Measurements from ENCODE around the gene AKT3. TPM values are rescaled to one million over a fixed set of nuclear protein-coding genes. Genes with fewer than 3 reads are reported as not detected.

Gene AKT3
- total and polyA plus RNA-seq, 2 of the 8 experiments (the other 6 are each of a cell fraction or from before 2014, with no cell fraction given), result 6.0 to 36.4 TPM

GRCh38 chr1:243488459-243489157, 361.4 kb downstream of the AKT3 start:
- no peaks in the 10 kb centered on the region for H3K23me2 ChIP-seq (ENCODE audit: low read depth, low read length)
- peak overlapping the region; percentile 67 for H2BK20ac ChIP-seq (ENCODE audit: low read length)
- H4K5ac ChIP-seq (ENCODE audit: insufficient read length, low read depth, low read length), result peak overlapping the region; percentile 1
- H3K9me3 ChIP-seq (ENCODE audit: insufficient read depth in 2 of 2, low read depth in 1 of 2, low read length in 1 of 2), result no peaks in the 10 kb centered on the region; a peak in 1 of 4 replicates
- H2BK15ac ChIP-seq (ENCODE audit: low read length), result peak overlapping the region; percentile 81; the same call in 1 of the 2 replicates
- no peak overlapping the region; a peak in 1 of 7 replicates for H3K9ac ChIP-seq (replicated peaks in 1 of 4; ENCODE audit: extremely low read depth in 1 of 4, low read depth in 3 of 4, low read length in 3 of 4)
- H2BK5ac ChIP-seq (ENCODE audit: low read depth, low read length), result peak overlapping the region; percentile 97; the same call in 1 of the 2 replicates
- no peak overlapping the region for H3K23ac ChIP-seq (ENCODE audit: insufficient read length)
- peak overlapping the region; percentile 80 for H3K4ac ChIP-seq (replicated peaks; ENCODE audit: insufficient read length, low read depth, low read length)
- H4K91ac ChIP-seq (replicated peaks; ENCODE audit: insufficient read length, low read length), result peak overlapping the region; percentile 66
- H2BK120ac ChIP-seq (replicated peaks; ENCODE audit: low read depth, low read length), result peak overlapping the region; percentile 47
- H3K79me2 ChIP-seq (ENCODE audit: control insufficient read depth in 1 of 2, insufficient read depth in 2 of 2, low read length in 2 of 2), result no peaks in the 10 kb centered on the region
- H4K20me1 ChIP-seq (replicated peaks in 1 of 2; ENCODE audit: control insufficient read depth in 1 of 2, insufficient read depth in 2 of 2, low read length in 2 of 2), result no peaks in the 10 kb centered on the region
- no peak overlapping the region for H3K27ac ChIP-seq (ENCODE audit: low read depth, low read length)
- no peak overlapping the region for H3K56ac ChIP-seq (replicated peaks; ENCODE audit: insufficient read length, low read depth, low read length)
- ChIA-PET CTCF (ENCODE audit: partially characterized antibody) (interaction anchor here (0.7 to 1.7 kb wide), 2 partner anchors 12 to 24 kb away, joined by 3 to 7 read pairs; no protein-coding TSS in a partner anchor), POLR2A (ENCODE audit: partially characterized antibody) (no interaction called here)
- FAIRE-seq (no peak), DNase-seq (ENCODE audit: low read depth in 1 of 2, low spot score in 2 of 2) (no peak)
- peaks cover 21 to 46% (median 36%) of the 10 kb centered on the region in 4 experiments for H3K4me1 ChIP-seq (replicated peaks in 1 of 4; ENCODE audit: control insufficient read depth in 3 of 4, insufficient read depth in 4 of 4, low read length in 3 of 4)
- H2BK12ac ChIP-seq (ENCODE audit: low read depth, low read length), result peak overlapping the region; percentile 95; the same call in 1 of the 2 replicates
- H3K36me3 ChIP-seq (ENCODE audit: control insufficient read depth in 2 of 4, insufficient read depth in 4 of 4, low read length in 3 of 4), result no peaks in the 10 kb centered on the region
- no peaks in the 10 kb centered on the region for H3K79me1 ChIP-seq (ENCODE audit: low read depth, low read length)
- no peak overlapping the region for H3K4me3 ChIP-seq (ENCODE audit: extremely low read depth in 1 of 4, insufficient read depth in 2 of 4, low read depth in 3 of 4, low read length in 4 of 4)
- H4K8ac ChIP-seq (ENCODE audit: extremely low read depth, insufficient read depth, low read length), result no peak overlapping the region
- no peak overlapping the region for H3K14ac ChIP-seq (ENCODE audit: insufficient read length)
- H3K27me3 ChIP-seq (replicated peaks in 1 of 4; ENCODE audit: control insufficient read depth in 3 of 4, extremely low read depth in 1 of 4, insufficient read depth in 3 of 4, low read length in 3 of 4), result no peaks in the 10 kb centered on the region; a peak in 2 of 7 replicates
- H2AK5ac ChIP-seq (ENCODE audit: low read depth, low read length), result peak overlapping the region; percentile 49; the same call in 1 of the 2 replicates
- 89% methylated on average over 20 of the region's 20 CpGs; no CpG with 5 or more reads in 1 of the 2 experiments for WGBS, 2 experiments (ENCODE audit: extremely low coverage in 1 of 2, insufficient coverage in 1 of 2, insufficient read length in 1 of 2, insufficient replicate concordance in 2 of 2, low coverage in 1 of 2, low lambda C conversion rate in 2 of 2, missing lambda C conversion rate in 1 of 2)
- H2AFZ ChIP-seq (ENCODE audit: low read length), result no peak overlapping the region
- no peak overlapping the region for H3K4me2 ChIP-seq (ENCODE audit: insufficient read depth in 1 of 2, low read depth in 2 of 2, low read length in 2 of 2)
- peak overlapping the region; percentile 33; the same call in 1 of the 2 replicates for H3K18ac ChIP-seq (ENCODE audit: extremely low read depth, low read length)
- no peak for TF ChIP-seq CHD1 (IDR thresholded peaks at IDR 0.05; ENCODE audit: low read depth, low read length)
- no peak for TF ChIP-seq CBX8 (IDR thresholded peaks at IDR 0.05; ENCODE audit: borderline replicate concordance, low read depth, low read length)
- TF ChIP-seq BRCA1 (IDR thresholded peaks at IDR 0.05; ENCODE audit: low read depth, low read length), result no peak
- no peak for TF ChIP-seq ATF3 (IDR thresholded peaks at IDR 0.05; ENCODE audit: insufficient read depth, low read depth, low read length)
- no peak for TF ChIP-seq PHF8 (conservative IDR thresholded peaks at IDR 0.05; ENCODE audit: low read depth, low read length)
- TF ChIP-seq JUN (IDR thresholded peaks at IDR 0.05; ENCODE audit: low read depth, low read length), result no peak
- no peak for TF ChIP-seq E2F6 (IDR thresholded peaks at IDR 0.05)
- no peak for TF ChIP-seq HDAC6 (IDR thresholded peaks at IDR 0.05; ENCODE audit: low read depth, low read length)
- no peak for TF ChIP-seq SIRT6 (IDR thresholded peaks at IDR 0.05; ENCODE audit: low read length)
- TF ChIP-seq CHD2 (IDR thresholded peaks at IDR 0.05; ENCODE audit: low read length), result no peak
- TF ChIP-seq MAX (IDR thresholded peaks at IDR 0.05), result no peak

All from H1 (cell line).